ENCODE data around the gene MICAL3. TPM values are rescaled to one million over a fixed set of nuclear protein-coding genes. Genes with fewer than 3 reads are reported as not detected.
A peak's percentile ranks its signal among the peaks of the same experiment; 100 is the strongest.

MICAL3 gene
- total and polyA plus RNA-seq, 9 of the 15 experiments (the other 6 are each of a cell fraction or from before 2014, with no cell fraction given), result 0.53 to 32.1 (median 12.3) TPM

GRCh38 chr22:17888855-17889254 is 135.5 kb downstream of the MICAL3 start (continued):
- no peak for TF ChIP-seq MBD1 (CRISPR knock-in tag; IDR thresholded peaks at IDR 0.05)
- no peak for TF ChIP-seq HES1 (IDR thresholded peaks at IDR 0.05; ENCODE audit: low read depth)
- TF ChIP-seq PKNOX1 (IDR thresholded peaks at IDR 0.05), result 0 out of 2 replicates have a peak, but pooled peaks have one; percentile 14
- no peak for TF ChIP-seq HSF4 (CRISPR knock-in tag; IDR thresholded peaks at IDR 0.05; ENCODE audit: borderline replicate concordance)
- TF ChIP-seq ZNF644 (tag; IDR thresholded peaks at IDR 0.05; ENCODE audit: low read depth), result no peak
- TF ChIP-seq DIDO1 (tag; IDR thresholded peaks at IDR 0.05; ENCODE audit: low read depth), result no peak
- no peak for TF ChIP-seq COPS2 (conservative IDR thresholded peaks at IDR 0.05)
- no peak for TF ChIP-seq NELFE (IDR thresholded peaks at IDR 0.05; ENCODE audit: insufficient read depth, insufficient read length)
- no peak for TF ChIP-seq THRB (CRISPR knock-in tag; conservative IDR thresholded peaks at IDR 0.05)
- no peak for TF ChIP-seq SIN3A (IDR thresholded peaks at IDR 0.05; ENCODE audit: borderline replicate concordance in 2 of 2, control insufficient read depth in 1 of 2, low read depth in 2 of 2, low read length in 2 of 2)
- TF ChIP-seq SAP30 (IDR thresholded peaks at IDR 0.05; ENCODE audit: borderline replicate concordance, insufficient read depth, low read depth, low read length, poor library complexity, severe bottlenecking), result no peak
- TF ChIP-seq RCOR1 (IDR thresholded peaks at IDR 0.05; ENCODE audit: borderline replicate concordance in 1 of 2, low read depth in 2 of 2, low read length in 2 of 2), result peak in 1 of 2 experiments; percentile 72; a peak in 2 of 4 replicates
- no peak for TF ChIP-seq ZNF717 (CRISPR knock-in tag; IDR thresholded peaks at IDR 0.05)
- no peak for TF ChIP-seq PREB (CRISPR knock-in tag; IDR thresholded peaks at IDR 0.05)
- 0 out of 2 replicates have a peak, but pooled peaks have one; percentile 14 for TF ChIP-seq ARID2 (IDR thresholded peaks at IDR 0.05)
- no peak for TF ChIP-seq DDX20 (tag; IDR thresholded peaks at IDR 0.05; ENCODE audit: low read depth)
- no peak for TF ChIP-seq FOXP1 (CRISPR knock-in tag; IDR thresholded peaks at IDR 0.05)
- no peak for TF ChIP-seq PRDM10 (IDR thresholded peaks at IDR 0.05; ENCODE audit: partially characterized antibody)

All from K562 (cell line).